RCC 7860 (cell line): ENCODE measurements around the gene SRRM4.
"Not testable (repeated sequence)": the region's sequence is repeated elsewhere in the genome, so short reads cannot be mapped to it uniquely, and the experiment has no call there.

Experiments used
- DNase-seq: peaks from one replicate; pipeline ENCODE4 v3.0.0-alpha.2; 2015; ENCODE audit warnings: low spot score
- FAIRE-seq: peaks from 2 replicates; lab custom pipeline; 2012; peaks lifted over from hg19 to GRCh38; lab: Jason Lieb, UNC

SRRM4 gene

DNA sequence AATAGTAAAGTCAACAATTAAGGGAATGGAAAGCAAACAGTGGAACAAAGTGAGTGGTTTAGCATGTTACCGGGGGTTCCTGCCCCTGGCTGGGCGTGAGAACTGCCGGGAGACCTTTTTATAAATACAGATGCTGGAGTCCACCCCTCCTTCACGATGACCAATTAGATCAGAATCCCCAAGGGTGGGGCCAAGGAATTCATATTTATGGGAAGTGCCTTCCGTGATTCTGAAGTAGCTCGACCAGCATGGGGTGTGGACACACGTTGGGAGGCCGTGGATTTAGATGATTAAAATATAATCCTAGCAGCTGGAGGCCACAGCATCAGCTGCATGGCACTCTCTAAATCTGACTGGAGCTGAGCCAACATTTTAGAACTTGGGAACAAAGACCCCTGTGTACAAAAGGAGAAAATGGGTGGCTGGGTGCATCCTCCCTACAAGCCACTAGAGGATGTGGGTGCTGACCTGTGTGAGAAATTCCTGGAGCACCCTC lies 87.9 kb downstream of the SRRM4 start:
- DNase-seq (no peak), FAIRE-seq (no peak)

DNA sequence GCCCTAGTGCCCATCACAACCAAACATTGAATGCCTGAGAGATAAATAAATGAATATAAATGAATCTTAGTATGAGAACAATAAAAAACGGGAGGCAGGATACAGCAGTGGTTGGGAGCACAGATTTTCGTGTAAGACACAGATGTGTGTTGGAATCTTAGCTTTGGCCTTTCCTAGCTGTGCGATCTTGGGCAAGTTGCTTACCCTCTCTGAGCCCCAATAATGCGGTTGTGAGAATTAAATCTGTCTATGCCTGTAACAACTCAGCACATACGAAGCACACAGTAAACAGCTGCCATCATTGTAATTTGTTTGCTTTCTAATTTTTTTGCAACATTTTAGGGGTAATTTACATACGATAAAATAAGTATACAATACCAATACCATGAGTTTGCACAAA lies 89.8 kb downstream of the SRRM4 start:
- FAIRE-seq: no peak
- DNase-seq: no peak

DNA sequence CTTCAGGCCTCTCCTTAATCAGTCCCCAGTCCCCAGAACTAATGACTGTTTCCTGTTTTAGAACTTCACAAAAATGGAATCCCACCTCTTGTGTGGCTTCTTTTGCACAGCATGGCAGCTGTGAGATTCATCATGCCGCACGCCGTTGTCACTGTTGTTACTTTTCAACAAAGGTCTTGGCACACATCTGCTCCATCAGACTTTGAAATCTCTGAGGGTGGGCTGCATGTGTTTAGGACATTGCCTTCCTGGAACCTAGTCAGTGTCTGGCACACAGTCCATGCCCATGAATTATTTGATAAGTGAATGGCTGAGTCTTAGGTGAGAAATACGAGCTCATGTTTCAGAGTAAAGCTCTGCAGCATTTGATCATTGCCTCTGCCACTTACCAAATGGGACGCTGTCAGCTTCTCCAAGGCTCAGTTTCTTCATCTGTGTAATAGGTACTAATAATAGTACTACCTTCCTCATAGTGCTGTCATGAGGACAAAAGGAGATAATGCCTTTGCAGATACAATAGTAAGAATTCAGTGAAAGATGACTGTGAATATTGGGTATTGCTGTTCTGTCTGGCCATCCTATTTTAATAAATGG lies 90.4 kb downstream of the SRRM4 start:
- FAIRE-seq (no peak), DNase-seq (no peak)

- FAIRE-seq (no peak), DNase-seq (no peak)
Measured at GRCh38 chr12:119072440-119072839, 91.1 kb downstream of the SRRM4 start.

- DNase-seq (no peak), FAIRE-seq (no peak)
Measured at GRCh38 chr12:119075222-119075787, 94.0 kb downstream of the SRRM4 start.

- no peak for FAIRE-seq
Measured at GRCh38 chr12:119075918-119076317, 94.6 kb downstream of the SRRM4 start.

GRCh38 chr12:119079530-119079929 lies 98.2 kb downstream of the SRRM4 start:
- FAIRE-seq (no peak), DNase-seq (no peak)

More at GRCh38 chr12:119075918-119076317, 94.6 kb downstream of the SRRM4 start:
- no peak for DNase-seq

GRCh38 chr12:119082016-119082415 lies 100.7 kb downstream of the SRRM4 start:
- FAIRE-seq: no peak
- DNase-seq: no peak

- FAIRE-seq (no peak), DNase-seq (no peak)
Measured at GRCh38 chr12:119082496-119082895, 101.2 kb downstream of the SRRM4 start.

GRCh38 chr12:119088685-119089379 lies 107.5 kb downstream of the SRRM4 start:
- no peak for DNase-seq
- no peak for FAIRE-seq

DNA sequence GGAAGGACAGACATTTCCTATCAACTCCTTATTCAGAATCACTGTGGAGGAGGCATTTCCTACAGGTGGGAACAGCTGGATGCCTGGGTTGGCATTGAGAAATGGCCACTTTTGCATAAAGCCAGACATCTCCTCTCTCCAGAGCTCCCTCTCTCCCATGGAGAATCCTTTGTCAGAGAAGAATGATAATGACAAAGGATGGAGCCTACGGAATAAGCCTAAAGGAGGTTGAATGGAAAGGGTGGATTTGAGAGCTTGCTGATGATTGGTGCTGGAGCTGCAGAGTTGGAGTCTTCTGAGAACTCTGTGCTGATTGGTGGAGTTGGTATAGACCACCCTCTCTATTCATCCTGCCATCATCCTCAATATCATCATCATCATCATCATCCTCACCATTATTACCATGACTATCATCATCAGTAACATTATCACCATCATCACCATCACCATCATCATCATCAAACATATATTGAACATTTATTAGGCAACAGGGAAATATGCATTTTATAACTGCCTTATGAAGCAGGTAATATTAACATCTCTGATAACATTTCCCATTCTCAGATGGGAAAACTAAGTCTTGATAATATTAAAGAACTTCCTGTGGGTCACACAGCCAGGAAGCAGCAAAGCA lies 108.2 kb downstream of the SRRM4 start:
- DNase-seq: no peak
- no peak for FAIRE-seq

- FAIRE-seq: no peak
- no peak for DNase-seq
Measured at GRCh38 chr12:119090276-119090675, 108.9 kb downstream of the SRRM4 start.

DNA sequence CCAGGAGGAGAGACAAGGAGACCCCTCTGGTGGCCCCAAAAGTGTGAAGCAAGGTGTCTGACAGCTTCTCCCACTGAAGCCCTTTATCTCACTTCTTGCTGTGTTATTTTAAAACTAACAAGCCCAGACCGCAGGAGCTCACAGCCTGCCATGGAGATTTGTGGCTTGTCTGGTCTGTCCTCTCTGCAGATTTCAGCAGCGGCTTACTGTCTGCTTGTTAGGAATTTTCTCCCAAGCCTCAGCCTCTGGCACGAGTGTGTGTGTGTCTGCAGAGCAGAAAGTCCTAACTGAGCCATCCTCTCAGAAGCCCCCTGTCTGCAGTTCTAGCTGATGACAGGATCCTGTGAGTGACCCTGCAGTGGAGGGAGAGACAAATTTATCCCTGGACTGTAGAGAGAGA lies 109.5 kb downstream of the SRRM4 start:
- DNase-seq (no peak), FAIRE-seq (no peak)

DNA sequence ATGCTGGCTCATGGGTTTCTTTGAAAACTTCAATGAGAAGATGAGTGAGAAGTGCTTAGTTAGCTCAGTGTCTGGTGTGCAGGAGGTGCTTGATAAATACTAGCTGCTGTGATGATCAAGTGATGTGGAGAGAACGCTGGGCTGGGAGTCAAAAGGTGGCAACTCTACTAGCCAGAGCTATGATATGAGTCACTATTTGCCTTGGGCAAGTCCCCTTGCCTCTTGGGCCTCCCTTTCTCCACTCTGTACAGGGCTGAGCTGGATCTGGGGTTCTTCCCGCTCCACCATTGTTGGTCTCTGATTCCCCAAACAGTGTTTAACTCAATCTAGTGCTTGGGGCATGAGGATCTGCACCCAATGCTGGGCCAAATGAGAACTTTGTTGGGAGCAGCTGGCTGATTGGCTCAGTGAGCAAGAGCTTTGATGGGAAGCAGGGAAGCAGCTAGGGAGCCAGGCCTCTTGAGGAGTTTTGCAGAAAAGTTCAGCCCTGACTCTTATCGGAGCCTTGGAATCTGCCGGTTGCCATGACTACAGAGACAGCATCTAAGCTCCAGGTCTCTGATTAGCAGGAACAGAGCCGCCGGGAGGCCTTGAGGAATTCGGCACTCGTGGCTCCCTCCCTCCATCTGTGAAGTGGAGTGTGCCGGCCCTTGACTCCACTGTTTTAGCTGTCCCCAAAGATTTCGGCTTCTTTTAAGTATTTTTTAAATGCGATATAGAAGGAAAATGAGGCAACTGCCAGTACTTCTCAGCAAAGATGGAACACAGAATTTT lies 115.3 kb downstream of the SRRM4 start:
- no peak for FAIRE-seq

DNA sequence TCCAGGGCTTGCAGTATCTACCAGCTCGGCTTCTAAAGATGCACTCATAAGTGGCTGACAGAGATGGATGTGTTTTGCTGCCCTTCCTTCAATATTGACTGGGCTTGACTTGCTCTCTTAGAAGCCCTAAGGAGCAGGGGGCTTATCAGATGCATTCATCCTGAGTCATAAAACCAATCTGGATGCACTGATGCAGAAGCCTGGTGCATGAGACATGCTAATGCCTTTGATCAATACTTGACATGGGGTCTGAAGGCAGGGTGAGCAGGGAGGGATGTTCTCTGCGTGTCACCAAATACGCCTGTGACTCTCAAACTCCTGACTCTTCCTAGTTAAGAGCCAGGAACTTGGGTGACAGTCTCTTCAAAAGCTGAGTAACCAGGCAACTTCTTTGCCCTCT lies 119.6 kb downstream of the SRRM4 start:
- FAIRE-seq: no peak

More for the DNA sequence above, 115.3 kb downstream of the SRRM4 start:
- DNase-seq: no peak

GRCh38 chr12:119102274-119102673 lies 120.9 kb downstream of the SRRM4 start:
- DNase-seq (no peak), FAIRE-seq (no peak)

More for the DNA sequence above, 119.6 kb downstream of the SRRM4 start:
- DNase-seq: no peak

GRCh38 chr12:119102714-119103113 lies 121.4 kb downstream of the SRRM4 start:
- no peak for FAIRE-seq

DNA sequence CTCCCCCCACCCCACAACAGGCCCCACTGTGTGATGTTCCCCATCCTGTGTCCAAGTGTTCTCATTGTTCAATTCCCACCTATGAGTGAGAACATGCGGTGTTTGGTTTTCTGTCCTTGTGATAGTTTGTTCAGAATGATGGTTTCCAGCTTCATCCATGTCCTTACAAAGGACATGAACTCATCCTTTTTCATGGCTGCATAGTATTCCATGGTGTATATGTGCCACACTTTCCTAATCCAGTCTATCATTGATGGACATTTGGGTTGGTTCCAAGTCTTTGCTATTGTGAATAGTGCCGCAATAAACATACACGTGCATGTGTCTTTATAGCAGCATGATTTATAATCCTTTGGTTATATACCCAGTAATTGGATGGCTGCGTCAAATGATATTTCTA lies 123.6 kb downstream of the SRRM4 start:
- DNase-seq, FAIRE-seq: not testable (repeated sequence)

More at GRCh38 chr12:119102714-119103113, 121.4 kb downstream of the SRRM4 start:
- no peak for DNase-seq

GRCh38 chr12:119113496-119113986 lies 132.2 kb downstream of the SRRM4 start:
- FAIRE-seq (no peak), DNase-seq (no peak)

DNA sequence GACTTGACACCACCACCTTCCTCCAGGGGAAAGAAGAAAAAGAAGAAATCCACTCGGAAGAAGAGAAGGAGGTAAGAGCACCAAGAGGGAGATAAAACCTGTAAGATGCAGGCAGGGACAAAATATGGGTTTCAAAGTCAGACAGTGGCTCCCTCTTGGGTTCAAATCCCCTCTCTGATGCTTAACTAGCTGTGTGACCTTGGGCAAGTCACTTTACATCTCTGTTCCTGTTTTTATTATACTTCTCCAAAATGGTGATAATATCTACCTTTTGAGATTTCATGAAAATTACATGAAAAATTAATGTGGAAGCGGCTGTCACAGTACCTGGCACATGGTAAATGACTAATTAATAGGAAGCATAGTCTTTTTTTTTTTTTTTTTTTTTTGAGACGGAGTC lies 133.0 kb downstream of the SRRM4 start:
- FAIRE-seq (no peak), DNase-seq (no peak)
